ENCODE data around the gene HSPB6. TPM values are rescaled to one million over a fixed set of nuclear protein-coding genes. Genes with fewer than 3 reads are reported as not detected.

HSPB6 gene
- 0.37 and 0.64 TPM in 2 replicates for total RNA-seq
- long read RNA-seq, result 0 reads

DNA sequence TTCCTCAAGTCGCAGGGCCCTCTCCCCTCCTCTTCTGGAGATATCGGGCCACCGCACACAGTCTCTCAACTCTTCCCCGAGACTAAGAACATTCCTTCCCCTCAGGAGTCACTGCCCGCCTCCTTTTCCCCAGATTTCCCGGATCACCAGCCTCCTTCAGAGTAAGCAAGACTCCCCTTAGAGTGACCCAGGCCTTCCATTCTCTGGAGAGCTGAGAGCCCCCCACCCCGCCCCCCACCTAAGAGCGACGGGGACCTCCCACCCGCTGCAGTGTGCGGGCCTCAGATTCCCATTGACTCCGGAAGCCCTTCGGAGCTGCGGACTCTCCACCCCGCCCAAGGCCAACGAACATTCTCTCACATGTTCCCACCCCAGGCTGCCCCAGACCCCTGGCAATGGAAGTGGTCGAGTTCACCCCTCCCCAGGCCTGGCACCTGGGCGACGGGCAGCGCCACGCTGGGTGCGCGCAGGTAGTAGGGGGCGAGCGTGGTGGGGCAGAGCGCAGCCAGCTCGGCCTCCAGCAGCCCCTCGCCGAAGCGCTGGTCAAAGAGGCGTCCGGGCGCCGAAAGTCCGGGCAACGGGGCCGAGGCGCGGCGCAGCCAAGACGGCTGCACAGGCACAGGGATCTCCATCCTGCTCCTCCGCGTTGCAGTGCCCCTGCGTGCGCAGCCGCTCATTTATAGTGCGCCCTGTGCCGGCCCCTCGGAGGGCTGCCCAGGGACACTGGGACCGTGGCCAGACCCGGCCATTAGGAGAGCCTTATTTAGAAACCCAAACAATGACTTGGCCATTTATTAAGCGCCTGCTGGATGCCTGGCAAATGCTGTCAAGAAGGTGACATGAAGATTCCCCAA is at the start of gene HSPB6:
Gene HSPB6 (minus strand): TSS at position 653 of the 854 bp plus-strand sequence. CDS start 21 bp downstream, at position 632.
- DNase-seq (ENCODE audit: extremely low spot score, unreplicated experiment), result no peak
- TF ChIP-seq, protein P1, sequence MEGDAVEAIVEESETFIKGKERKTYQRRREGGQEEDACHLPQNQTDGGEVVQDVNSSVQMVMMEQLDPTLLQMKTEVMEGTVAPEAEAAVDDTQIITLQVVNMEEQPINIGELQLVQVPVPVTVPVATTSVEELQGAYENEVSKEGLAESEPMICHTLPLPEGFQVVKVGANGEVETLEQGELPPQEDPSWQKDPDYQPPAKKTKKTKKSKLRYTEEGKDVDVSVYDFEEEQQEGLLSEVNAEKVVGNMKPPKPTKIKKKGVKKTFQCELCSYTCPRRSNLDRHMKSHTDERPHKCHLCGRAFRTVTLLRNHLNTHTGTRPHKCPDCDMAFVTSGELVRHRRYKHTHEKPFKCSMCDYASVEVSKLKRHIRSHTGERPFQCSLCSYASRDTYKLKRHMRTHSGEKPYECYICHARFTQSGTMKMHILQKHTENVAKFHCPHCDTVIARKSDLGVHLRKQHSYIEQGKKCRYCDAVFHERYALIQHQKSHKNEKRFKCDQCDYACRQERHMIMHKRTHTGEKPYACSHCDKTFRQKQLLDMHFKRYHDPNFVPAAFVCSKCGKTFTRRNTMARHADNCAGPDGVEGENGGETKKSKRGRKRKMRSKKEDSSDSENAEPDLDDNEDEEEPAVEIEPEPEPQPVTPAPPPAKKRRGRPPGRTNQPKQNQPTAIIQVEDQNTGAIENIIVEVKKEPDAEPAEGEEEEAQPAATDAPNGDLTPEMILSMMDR (IDR thresholded peaks at IDR 0.05), result no peak
- Mint-ChIP-seq H3K4me1 (ENCODE audit: unreplicated experiment) (peaks cover 25% of the 10 kb centered on the region), H3K27ac (ENCODE audit: unreplicated experiment) (peak within 1 kb of the TSS; percentile 96), H3K4me3 (ENCODE audit: unreplicated experiment) (peak within 1 kb of the TSS; percentile 87), H3K36me3 (ENCODE audit: unreplicated experiment) (peaks cover 7% of the 10 kb centered on the region), H3K9me3 (ENCODE audit: unreplicated experiment) (no peaks in the 10 kb centered on the region), H3K27me3 (ENCODE audit: unreplicated experiment) (no peaks in the 10 kb centered on the region)

DNA sequence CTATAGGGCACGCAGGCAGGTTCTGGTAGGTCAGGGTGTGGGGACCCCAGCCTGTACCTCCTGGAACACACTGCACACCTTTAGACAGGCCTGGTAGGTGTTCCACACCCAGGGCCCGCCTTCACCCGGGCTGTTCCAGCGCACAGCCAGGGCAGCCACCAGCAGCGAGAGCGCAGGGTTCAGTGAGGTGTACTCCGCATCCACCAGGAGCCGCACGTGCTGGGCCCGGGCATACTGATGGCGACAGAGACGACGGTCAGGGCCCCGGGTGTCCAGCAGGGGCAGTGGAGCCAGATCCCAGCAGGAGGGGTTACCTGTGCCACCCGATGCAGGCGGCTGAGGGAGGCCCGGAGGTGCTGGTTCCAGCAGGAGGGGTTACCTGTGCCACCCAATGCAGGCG is 49.8 kb upstream of the HSPB6 start:
- DNase-seq (ENCODE audit: extremely low spot score, unreplicated experiment), result no peak
- H3K36me3 Mint-ChIP-seq (ENCODE audit: unreplicated experiment), result no peaks in the 10 kb centered on the region

GRCh38 chr19:35805526-35806102 is 48.8 kb upstream of the HSPB6 start:
- Mint-ChIP-seq H3K9me3 (ENCODE audit: unreplicated experiment) (no peaks in the 10 kb centered on the region), H3K4me1 (ENCODE audit: unreplicated experiment) (no peaks in the 10 kb centered on the region), H3K27me3 (ENCODE audit: unreplicated experiment) (peaks cover 15% of the 10 kb centered on the region), H3K36me3 (ENCODE audit: unreplicated experiment) (no peaks in the 10 kb centered on the region), H3K27ac (ENCODE audit: unreplicated experiment) (no peak overlapping the region), H3K4me3 (ENCODE audit: unreplicated experiment) (no peak overlapping the region)
- TF ChIP-seq, protein P1 (IDR thresholded peaks at IDR 0.05), result no peak
- DNase-seq (ENCODE audit: extremely low spot score, unreplicated experiment), result no peak

More for the DNA sequence above, 49.8 kb upstream of the HSPB6 start:
- Mint-ChIP-seq H3K9me3 (ENCODE audit: unreplicated experiment) (no peaks in the 10 kb centered on the region), H3K27ac (ENCODE audit: unreplicated experiment) (no peak overlapping the region), H3K4me3 (ENCODE audit: unreplicated experiment) (no peak overlapping the region), H3K27me3 (ENCODE audit: unreplicated experiment) (peaks cover 18% of the 10 kb centered on the region), H3K4me1 (ENCODE audit: unreplicated experiment) (no peaks in the 10 kb centered on the region)
- TF ChIP-seq, protein P1 (IDR thresholded peaks at IDR 0.05), result no peak

GRCh38 chr19:35801828-35802227 is 45.0 kb upstream of the HSPB6 start:
- Mint-ChIP-seq H3K27me3 (ENCODE audit: unreplicated experiment) (peaks cover 3% of the 10 kb centered on the region), H3K36me3 (ENCODE audit: unreplicated experiment) (no peaks in the 10 kb centered on the region), H3K4me1 (ENCODE audit: unreplicated experiment) (no peaks in the 10 kb centered on the region), H3K27ac (ENCODE audit: unreplicated experiment) (no peak overlapping the region), H3K9me3 (ENCODE audit: unreplicated experiment) (no peaks in the 10 kb centered on the region), H3K4me3 (ENCODE audit: unreplicated experiment) (no peak overlapping the region)
- TF ChIP-seq, protein P1 (IDR thresholded peaks at IDR 0.05), result no peak
- DNase-seq (ENCODE audit: extremely low spot score, unreplicated experiment), result no peak

GRCh38 chr19:35797663-35798062 is 40.8 kb upstream of the HSPB6 start:
- Mint-ChIP-seq H3K9me3 (ENCODE audit: unreplicated experiment) (no peaks in the 10 kb centered on the region), H3K27ac (ENCODE audit: unreplicated experiment) (no peak overlapping the region), H3K27me3 (ENCODE audit: unreplicated experiment) (peaks cover 3% of the 10 kb centered on the region), H3K4me1 (ENCODE audit: unreplicated experiment) (no peaks in the 10 kb centered on the region), H3K4me3 (ENCODE audit: unreplicated experiment) (no peak overlapping the region), H3K36me3 (ENCODE audit: unreplicated experiment) (no peaks in the 10 kb centered on the region)
- TF ChIP-seq, protein P1 (IDR thresholded peaks at IDR 0.05), result no peak
- DNase-seq (ENCODE audit: extremely low spot score, unreplicated experiment), result no peak
